NB4 (cell line): ENCODE results near the gene COL5A2.

Experiments
- CTCF ChIP-seq: IDR thresholded peaks from one replicate; pipeline ENCODE4 v1.5.1; 2012; ENCODE audit warnings: low read depth, low read length
- MAX ChIP-seq: IDR thresholded peaks from 2 replicates; pipeline ENCODE4 v1.6.1; 2011; ENCODE audit warnings: low read depth, low read length
- POLR2A ChIP-seq: IDR thresholded peaks from 2 replicates; pipeline ENCODE4 v1.6.1; 2011; ENCODE audit warnings: mild to moderate bottlenecking; ENCODE audit not compliant: insufficient read length; ENCODE audit errors: extremely low read depth

- TF ChIP-seq CTCF (no peak), POLR2A (no peak), MAX (no peak)
Measured at GRCh38 chr2:189013671-189014448, 165.7 kb downstream of the COL5A2 start.
